ENCODE measurements around the gene INO80. TPM values are rescaled to one million over a fixed set of nuclear protein-coding genes. Genes with fewer than 3 reads are reported as not detected.

The INO80 gene
- total and polyA plus RNA-seq, 2 donors (not counting 1 experiment from before 2014, with no cell fraction given): 5.7 to 34.0 TPM

DNA sequence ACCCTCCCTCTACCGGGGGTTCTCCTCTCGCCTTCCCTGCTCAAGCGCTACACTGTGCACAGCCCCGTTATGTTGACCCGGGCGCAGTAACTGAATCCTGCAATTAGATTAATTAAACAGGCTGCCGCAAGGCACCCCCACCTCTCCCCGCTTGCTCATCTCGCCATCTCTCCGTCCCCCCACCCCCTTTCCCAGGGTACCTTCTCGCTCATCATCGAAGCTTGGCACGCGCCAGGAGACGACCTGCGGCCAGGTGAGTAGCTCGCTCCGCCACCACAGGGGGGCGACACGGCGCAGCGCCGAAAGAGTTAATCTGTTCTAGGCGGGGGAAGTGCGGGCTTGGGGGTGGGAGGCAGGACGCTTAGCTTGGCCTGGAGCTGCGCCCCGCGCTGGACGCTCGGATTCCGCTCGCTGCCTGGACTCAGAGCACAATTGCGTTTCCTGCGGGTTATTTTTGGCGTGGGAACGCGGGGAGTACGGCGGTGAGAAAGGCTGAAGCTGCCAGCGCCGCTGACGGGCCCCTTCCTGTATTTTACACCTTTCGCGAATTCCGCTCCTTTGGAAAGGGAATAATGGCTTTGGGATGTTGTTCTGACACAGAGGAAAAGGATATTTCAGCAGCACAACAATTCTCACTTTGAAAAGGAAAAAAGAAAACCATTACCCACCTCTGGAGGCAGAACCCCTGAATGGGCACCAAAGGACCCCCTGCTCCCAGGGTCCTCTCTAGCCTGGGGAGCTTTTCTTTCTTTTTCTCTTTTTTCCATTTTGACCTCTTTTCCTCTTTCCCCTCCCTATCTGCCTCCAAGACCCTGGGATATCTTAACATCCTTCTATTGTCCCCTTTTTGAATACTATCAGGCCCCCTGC, 185.4 kb downstream of the INO80 start:
- Histone ChIP-seq H3K4me3 (replicated peaks in 1 of 4; ENCODE audit: control extremely low read depth in 1 of 4, insufficient read depth in 1 of 4, low read depth in 3 of 4, low read length in 4 of 4) (peak overlapping the region; percentile 33 to 50 (median 44)), H3K27me3 (ENCODE audit: control insufficient read depth, insufficient read depth, low read length) (peaks cover 35% of the 10 kb centered on the region), H3K9me3 (ENCODE audit: control insufficient read depth, insufficient read depth, low read depth, low read length) (no peaks in the 10 kb centered on the region), H3K36me3 (ENCODE audit: control insufficient read depth, insufficient read depth, low read length) (no peaks in the 10 kb centered on the region), H3K79me2 (ENCODE audit: control insufficient read depth, insufficient read depth, low read length) (no peaks in the 10 kb centered on the region), H3K27ac (ENCODE audit: insufficient read depth, low read length) (no peak overlapping the region), H3K9ac (ENCODE audit: insufficient read depth, low read length) (no peak overlapping the region), H3K4me2 (ENCODE audit: extremely low read depth, insufficient read depth, low read length) (peak overlapping the region; percentile 93), H4K20me1 (ENCODE audit: control insufficient read depth, extremely low read depth, insufficient read depth, low read length) (no peaks in the 10 kb centered on the region), H3K4me1 (ENCODE audit: control insufficient read depth, extremely low read depth, insufficient read depth, low read length) (peaks cover 11% of the 10 kb centered on the region), H2AFZ (ENCODE audit: low read length) (no peak overlapping the region)
- DNase-seq (ENCODE audit: low read depth in 2 of 2): peak in 1 of 2 donors; percentile 31
- TF ChIP-seq EZH2 (IDR thresholded peaks at IDR 0.05; ENCODE audit: low read length, missing control alignments) (no peak), CTCF (conservative IDR thresholded peaks at IDR 0.05 in 1 of 2, IDR thresholded peaks at IDR 0.05 in 1 of 2; ENCODE audit: low read depth in 1 of 2, low read length in 2 of 2) (peak; percentile 38 to 51)

DNA sequence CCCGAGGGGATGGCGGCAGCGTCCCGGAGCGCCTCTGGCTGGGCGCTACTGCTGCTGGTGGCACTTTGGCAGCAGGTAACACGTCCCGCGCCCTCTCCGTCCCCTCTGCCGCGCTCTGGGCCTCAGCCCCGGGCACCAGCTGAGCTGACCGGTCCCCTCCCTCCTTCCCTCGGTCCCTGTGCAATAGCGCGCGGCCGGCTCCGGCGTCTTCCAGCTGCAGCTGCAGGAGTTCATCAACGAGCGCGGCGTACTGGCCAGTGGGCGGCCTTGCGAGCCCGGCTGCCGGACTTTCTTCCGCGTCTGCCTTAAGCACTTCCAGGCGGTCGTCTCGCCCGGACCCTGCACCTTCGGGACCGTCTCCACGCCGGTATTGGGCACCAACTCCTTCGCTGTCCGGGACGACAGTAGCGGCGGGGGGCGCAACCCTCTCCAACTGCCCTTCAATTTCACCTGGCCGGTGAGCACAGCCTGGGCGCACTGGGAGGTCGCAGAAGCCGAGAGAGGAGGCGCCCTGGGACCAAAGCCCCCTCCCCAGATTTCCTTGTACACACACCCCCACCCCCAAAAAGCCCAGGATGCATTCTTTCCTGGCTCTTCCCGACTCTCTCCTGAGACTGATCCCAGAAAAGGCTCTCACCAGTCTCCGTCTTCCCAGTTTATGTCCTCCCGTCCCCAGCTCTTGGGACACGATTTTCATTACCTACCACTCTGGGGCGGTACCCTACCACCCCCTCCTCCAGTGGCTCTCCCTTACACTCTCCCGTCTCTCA, 186.2 kb downstream of the INO80 start:
- peak; percentile 65 to 68 for DNase-seq (ENCODE audit: low read depth in 2 of 2)
- Histone ChIP-seq H4K20me1 (ENCODE audit: control insufficient read depth, extremely low read depth, insufficient read depth, low read length) (no peaks in the 10 kb centered on the region), H3K9ac (ENCODE audit: insufficient read depth, low read length) (no peak overlapping the region), H3K9me3 (ENCODE audit: control insufficient read depth, insufficient read depth, low read depth, low read length) (no peaks in the 10 kb centered on the region), H2AFZ (ENCODE audit: low read length) (peak overlapping the region; percentile 49), H3K79me2 (ENCODE audit: control insufficient read depth, insufficient read depth, low read length) (no peaks in the 10 kb centered on the region), H3K4me2 (ENCODE audit: extremely low read depth, insufficient read depth, low read length) (peak overlapping the region; percentile 93), H3K27me3 (ENCODE audit: control insufficient read depth, insufficient read depth, low read length) (peaks cover 43% of the 10 kb centered on the region), H3K36me3 (ENCODE audit: control insufficient read depth, insufficient read depth, low read length) (no peaks in the 10 kb centered on the region), H3K4me1 (ENCODE audit: control insufficient read depth, extremely low read depth, insufficient read depth, low read length) (peaks cover 11% of the 10 kb centered on the region), H3K27ac (ENCODE audit: insufficient read depth, low read length) (no peak overlapping the region), H3K4me3 (replicated peaks in 1 of 4; ENCODE audit: control extremely low read depth in 1 of 4, insufficient read depth in 1 of 4, low read depth in 3 of 4, low read length in 4 of 4) (peak overlapping the region; percentile 33 to 50 (median 44))
- peak in 1 of 2 donors; percentile 6 for TF ChIP-seq CTCF (conservative IDR thresholded peaks at IDR 0.05 in 1 of 2, IDR thresholded peaks at IDR 0.05 in 1 of 2; ENCODE audit: low read depth in 1 of 2, low read length in 2 of 2)
- TF ChIP-seq EZH2 (IDR thresholded peaks at IDR 0.05; ENCODE audit: low read length, missing control alignments): peak; percentile 2

Other genes starting within 250 kb of the INO80 start
- gene RHOV, start 242.0 kb downstream of the INO80 start, total RNA-seq: under 0.01 TPM in 1 of 2 replicates, not detected in the other
- gene RHOV, start 242.0 kb downstream of the INO80 start, polyA plus RNA-seq: not detected in 2 replicates
- 33.4 and 36.7 TPM in 2 replicates for gene VPS18, start 221.8 kb downstream of the INO80 start, total RNA-seq
- gene VPS18, start 221.8 kb downstream of the INO80 start, polyA plus RNA-seq: 15.5 and 21.3 TPM in 2 replicates
- gene DLL4, start 186.9 kb downstream of the INO80 start, total RNA-seq: under 0.01 TPM in 2 replicates
- 0.18 and 1.0 TPM in 2 replicates for gene DLL4, start 186.9 kb downstream of the INO80 start, polyA plus RNA-seq
- gene CHAC1, start 162.8 kb downstream of the INO80 start, total RNA-seq: 33.1 and 62.6 TPM in 2 replicates
- gene CHAC1, start 162.8 kb downstream of the INO80 start, polyA plus RNA-seq: 7.5 and 14.8 TPM in 2 replicates
- 0.17 TPM in 1 of 2 replicates, not detected in the other for gene EXD1, start 114.5 kb upstream of the INO80 start, total RNA-seq
- 0.02 TPM in 1 of 2 replicates, not detected in the other for gene EXD1, start 114.5 kb upstream of the INO80 start, polyA plus RNA-seq
- gene CHP1, start 115.0 kb upstream of the INO80 start, total RNA-seq: 61.4 and 84.7 TPM in 2 replicates
- gene CHP1, start 115.0 kb upstream of the INO80 start, polyA plus RNA-seq: 118 and 123 TPM in 2 replicates
- gene OIP5, start 216.3 kb upstream of the INO80 start, total RNA-seq: 0.26 and 2.0 TPM in 2 replicates
- 2.4 and 8.3 TPM in 2 replicates for gene OIP5, start 216.3 kb upstream of the INO80 start, polyA plus RNA-seq
- 15.9 and 27.6 TPM in 2 replicates for gene NUSAP1, start 216.6 kb upstream of the INO80 start, total RNA-seq
- 25.7 and 88.9 TPM in 2 replicates for gene NUSAP1, start 216.6 kb upstream of the INO80 start, polyA plus RNA-seq

Data from fibroblast of lung (primary cell).